GM23338 (cell line): ENCODE results near the gene KIAA1191. TPM values are rescaled to one million over a fixed set of nuclear protein-coding genes. Genes with fewer than 3 reads are reported as not detected.

Source experiments
- ATAC-seq: fragments of 200-7000 bp; cut with Tn5 transposase; 3 replicates; pipeline ENCODE4 v1.9.1; 2020
- DNase-seq: peaks from one replicate; pipeline ENCODE4 v3.0.0-alpha.2; 2015; ENCODE audit warnings: low spot score
- H2AFZ ChIP-seq: fragments of 200-600 bp; sonication (generic); 2 replicates; pipeline ENCODE4 v1.8.0; 2016; ENCODE audit warnings: antibody characterized with exemption, mild to moderate bottlenecking, moderate library complexity
- H3F3A ChIP-seq: fragments of 200-600 bp; sonication (generic); replicated peaks from 2 replicates; pipeline ENCODE4 v1.8.0; 2017; ENCODE audit warnings: antibody characterized with exemption, mixed run types, low read depth
- H3K27ac ChIP-seq: fragments of 200-600 bp; sonication (generic); 2 replicates; pipeline ENCODE4 v1.6.1; 2016; ENCODE audit warnings: low read depth
- H3K27me3 ChIP-seq: fragments of 200-600 bp; sonication (generic); 2 replicates; pipeline ENCODE4 v1.8.0; 2016; ENCODE audit warnings: mild to moderate bottlenecking, mixed run types, moderate library complexity; ENCODE audit not compliant: insufficient read depth
- H3K36me3 ChIP-seq: fragments of 200-600 bp; sonication (generic); 2 replicates; pipeline ENCODE4 v1.8.0; 2016; ENCODE audit warnings: mild to moderate bottlenecking; ENCODE audit not compliant: insufficient read depth
- H3K4me1 ChIP-seq: fragments of 200-600 bp; sonication (generic); 2 replicates; pipeline ENCODE4 v1.8.0; 2016; ENCODE audit warnings: mild to moderate bottlenecking, moderate library complexity; ENCODE audit not compliant: insufficient read depth
- H3K4me2 ChIP-seq: fragments of 200-600 bp; sonication (generic); 2 replicates; pipeline ENCODE4 v1.7.1; 2017; ENCODE audit warnings: mixed run types
- H3K4me3 ChIP-seq: fragments of 200-600 bp; sonication (generic); 2 replicates; pipeline ENCODE4 v1.6.1; 2016; ENCODE audit warnings: mixed run types
- H3K79me2 ChIP-seq: fragments of 200-600 bp; sonication (generic); replicated peaks from 2 replicates; pipeline ENCODE4 v1.8.0; 2017; ENCODE audit warnings: mild to moderate bottlenecking; ENCODE audit not compliant: insufficient read depth
- H3K9me2 ChIP-seq: fragments of 200-600 bp; sonication (generic); 2 replicates; pipeline ENCODE4 v1.8.0; 2017; ENCODE audit not compliant: insufficient read depth
- H4K20me1 ChIP-seq: fragments of 200-600 bp; sonication (generic); replicated peaks from 2 replicates; pipeline ENCODE4 v1.8.0; 2017; ENCODE audit warnings: mild to moderate bottlenecking; ENCODE audit not compliant: insufficient read depth
- H3K27ac Mint-ChIP-seq: 2 replicates; pipeline ENCODE4 v1.8.0; 2020; ENCODE audit warnings: inconsistent platforms, mild to moderate bottlenecking, moderate library complexity, mixed read lengths
- H3K27me3 Mint-ChIP-seq: 3 replicates; pipeline ENCODE4 v1.8.0; 2022; ENCODE audit warnings: low read depth, mild to moderate bottlenecking, moderate library complexity, mixed read lengths, inconsistent platforms; ENCODE audit not compliant: insufficient read depth, poor library complexity
- H3K36me3 Mint-ChIP-seq: 3 replicates; pipeline ENCODE4 v1.8.0; 2021; ENCODE audit warnings: low read depth, mild to moderate bottlenecking, inconsistent platforms, moderate library complexity, mixed read lengths
- H3K4me1 Mint-ChIP-seq: 3 replicates; pipeline ENCODE4 v1.8.0; 2020; ENCODE audit warnings: mild to moderate bottlenecking, inconsistent platforms, mixed read lengths
- H3K4me3 Mint-ChIP-seq: 3 replicates; pipeline ENCODE4 v1.8.0; 2021; ENCODE audit warnings: moderate library complexity, mild to moderate bottlenecking, inconsistent platforms, mixed read lengths
- H3K9me3 Mint-ChIP-seq: 3 replicates; pipeline ENCODE4 v1.8.0; 2020; ENCODE audit warnings: moderate library complexity, mild to moderate bottlenecking, inconsistent platforms, mixed read lengths
- CREB1 ChIP-seq: fragments of 250-450 bp; sonication (Bioruptor Pico); IDR thresholded peaks from 2 replicates; pipeline ENCODE4 v1.5.0; 2020; ENCODE audit warnings: low read depth, mild to moderate bottlenecking, moderate library complexity
- CTCF ChIP-seq, 2 experiments: fragments of 200-600 bp in 1 of 2; sonication (generic) in 1 of 2; conservative IDR thresholded peaks; 2 replicates each; pipeline versions ENCODE4 v1.5.1 to v1.6.1; 2016 to 2017; ENCODE audit warnings: antibody characterized with exemption in 2 of 2, low read depth in 2 of 2, mild to moderate bottlenecking in 2 of 2, moderate library complexity in 1 of 2
- ETS1 ChIP-seq: IDR thresholded peaks from 2 replicates; pipeline ENCODE4 v1.6.1; 2016; ENCODE audit warnings: antibody characterized with exemption
- EZH2 ChIP-seq: fragments of 200-600 bp; sonication (generic); IDR thresholded peaks from one replicate; pipeline ENCODE4 v1.8.0; 2017; ENCODE audit warnings: antibody characterized with exemption, mild to moderate bottlenecking, low read depth; ENCODE audit not compliant: unreplicated experiment
- EZH2phosphoT487 ChIP-seq: fragments of 200-600 bp; sonication (generic); IDR thresholded peaks from one replicate; pipeline ENCODE4 v1.8.1; 2018; ENCODE audit warnings: antibody characterized with exemption; ENCODE audit not compliant: unreplicated experiment
- JUNB ChIP-seq: IDR thresholded peaks from one replicate; pipeline ENCODE4 v1.6.1; 2016; ENCODE audit warnings: antibody characterized with exemption; ENCODE audit not compliant: unreplicated experiment
- NANOG ChIP-seq: IDR thresholded peaks from 2 replicates; pipeline ENCODE4 v1.6.1; 2016; ENCODE audit warnings: antibody characterized with exemption, borderline replicate concordance
- POLR2AphosphoS5 ChIP-seq: IDR thresholded peaks from 2 replicates; pipeline ENCODE4 v1.6.1; 2016; ENCODE audit warnings: antibody characterized with exemption, low read depth
- REST ChIP-seq: IDR thresholded peaks from one replicate; pipeline ENCODE4 v1.6.1; 2018; ENCODE audit warnings: antibody characterized with exemption; ENCODE audit not compliant: unreplicated experiment
- STAT1 ChIP-seq: IDR thresholded peaks from one replicate; pipeline ENCODE4 v1.6.1; 2016; ENCODE audit warnings: antibody characterized with exemption; ENCODE audit not compliant: unreplicated experiment
- ZNF114 ChIP-seq: fragments of 250-450 bp; sonication (Bioruptor Pico); IDR thresholded peaks from 2 replicates; pipeline ENCODE4 v1.5.0; 2020; ENCODE audit warnings: mild to moderate bottlenecking, moderate library complexity
- ZNF331 ChIP-seq: fragments of 250-450 bp; sonication (Bioruptor Pico); IDR thresholded peaks from 2 replicates; pipeline ENCODE4 v1.5.0; 2020; ENCODE audit warnings: low read depth, mild to moderate bottlenecking, moderate library complexity
- ZNF462 ChIP-seq: fragments of 250-450 bp; sonication (Bioruptor Pico); IDR thresholded peaks from 2 replicates; pipeline ENCODE4 v1.5.0; 2020; ENCODE audit warnings: mild to moderate bottlenecking, moderate library complexity
- polyA plus RNA-seq: library from polyadenylated mRNA; unstranded; fragments of >200 nt; fragmentation: Nextera tagmentation; extraction: Ambion mirVana; gene quantifications from 2 replicates; pipeline ENCODE4 v1.2.1, GENCODE V29; 2016
- total RNA-seq: library from RNA; depleted of rRNA; stranded (reverse); fragments of >200 nt; shearing (Covaris generic); gene quantifications from 2 replicates; pipeline ENCODE4 v1.2.3, GENCODE V29; 2014

The KIAA1191 gene
- total and polyA plus RNA-seq, 2 experiments from 2014 or later = 52.3 to 87.2 TPM

- H3K4me3 Mint-ChIP-seq = no peak overlapping the region
- H3K27ac ChIP-seq = no peak overlapping the region
- H3K9me3 Mint-ChIP-seq = no peaks in the 10 kb centered on the region
- peaks cover 9% of the 10 kb centered on the region for H3K27me3 ChIP-seq
- H3K27ac Mint-ChIP-seq = 0 out of 2 replicates have a peak overlapping the region, but pooled peaks have one; percentile 44
- H3K4me1 Mint-ChIP-seq = no peaks in the 10 kb centered on the region; the same call in 2 of the 3 replicates
- no peak overlapping the region for H3K4me2 ChIP-seq
- DNase-seq (no peak), ATAC-seq (no peak)
- peaks cover 9% of the 10 kb centered on the region for H3K27me3 Mint-ChIP-seq
- TF ChIP-seq STAT1 (no peak), NANOG (no peak), REST (no peak), ETS1 (no peak), ZNF462 (no peak), ZNF331 (CRISPR knock-in tag) (no peak), CTCF (conservative IDR thresholded peaks at IDR 0.05; ENCODE audit: low read depth in 2 of 2) (no peak), EZH2phosphoT487 (no peak), JUNB (no peak), ZNF114 (CRISPR knock-in tag) (no peak), CREB1 (CRISPR knock-in tag) (no peak), EZH2 (no peak), POLR2AphosphoS5 (no peak)
- H3K36me3 Mint-ChIP-seq = peaks cover 11% of the 10 kb centered on the region
- H3K4me1 ChIP-seq = no peaks in the 10 kb centered on the region
- H3K9me2 ChIP-seq = no peaks in the 10 kb centered on the region
- H3K4me3 ChIP-seq = no peak overlapping the region
- no peaks in the 10 kb centered on the region for H3F3A ChIP-seq
- 0 out of 2 replicates have a peak, but pooled peaks cover 6% of the 10 kb centered on the region for H4K20me1 ChIP-seq
- H3K79me2 ChIP-seq = no peaks in the 10 kb centered on the region
- H3K36me3 ChIP-seq = no peaks in the 10 kb centered on the region
- no peak overlapping the region for H2AFZ ChIP-seq
Measured at GRCh38 chr5:176371621-176372539, 10.3 kb upstream of the KIAA1191 start.
